Measurements from ENCODE around the gene ASS1.

GRCh38 chr9:130428086-130428665 is 16.6 kb upstream of the ASS1 start:
- TF ChIP-seq, protein P1, sequence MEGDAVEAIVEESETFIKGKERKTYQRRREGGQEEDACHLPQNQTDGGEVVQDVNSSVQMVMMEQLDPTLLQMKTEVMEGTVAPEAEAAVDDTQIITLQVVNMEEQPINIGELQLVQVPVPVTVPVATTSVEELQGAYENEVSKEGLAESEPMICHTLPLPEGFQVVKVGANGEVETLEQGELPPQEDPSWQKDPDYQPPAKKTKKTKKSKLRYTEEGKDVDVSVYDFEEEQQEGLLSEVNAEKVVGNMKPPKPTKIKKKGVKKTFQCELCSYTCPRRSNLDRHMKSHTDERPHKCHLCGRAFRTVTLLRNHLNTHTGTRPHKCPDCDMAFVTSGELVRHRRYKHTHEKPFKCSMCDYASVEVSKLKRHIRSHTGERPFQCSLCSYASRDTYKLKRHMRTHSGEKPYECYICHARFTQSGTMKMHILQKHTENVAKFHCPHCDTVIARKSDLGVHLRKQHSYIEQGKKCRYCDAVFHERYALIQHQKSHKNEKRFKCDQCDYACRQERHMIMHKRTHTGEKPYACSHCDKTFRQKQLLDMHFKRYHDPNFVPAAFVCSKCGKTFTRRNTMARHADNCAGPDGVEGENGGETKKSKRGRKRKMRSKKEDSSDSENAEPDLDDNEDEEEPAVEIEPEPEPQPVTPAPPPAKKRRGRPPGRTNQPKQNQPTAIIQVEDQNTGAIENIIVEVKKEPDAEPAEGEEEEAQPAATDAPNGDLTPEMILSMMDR (IDR thresholded peaks at IDR 0.05) = no peak
- no peak for TF ChIP-seq POLR2A (IDR thresholded peaks at IDR 0.05)

Data from testis (tissue), 2 donors.